Loucy (cell line): ENCODE results near the gene KNCN.

Experiments used
- CTCF ChIP-seq: fragments of 200-600 bp; sonication (generic); conservative IDR thresholded peaks from 2 replicates; pipeline ENCODE4 v1.5.1; 2014; ENCODE audit warnings: mild to moderate bottlenecking, antibody characterized with exemption, low read length
- EZH2phosphoT487 ChIP-seq: fragments of 200-600 bp; IDR thresholded peaks from 2 replicates; pipeline ENCODE4 v1.6.1; 2018; ENCODE audit warnings: antibody characterized with exemption, mild to moderate bottlenecking, moderate library complexity, borderline replicate concordance

GRCh38 chr1:46538147-46538546 lies 13.3 kb downstream of the KNCN start:
- TF ChIP-seq CTCF = no peak
- TF ChIP-seq EZH2phosphoT487 = no peak
